Panc1 (cell line): ENCODE measurements around the gene TMEM19.

Experiments
- CTCF ChIP-seq: fragments of 450-650 bp; IDR thresholded peaks from 2 replicates; pipeline ENCODE4 v1.5.1; 2017; ENCODE audit warnings: mild to moderate bottlenecking
- POLR2AphosphoS5 ChIP-seq: IDR thresholded peaks from 2 replicates; pipeline ENCODE4 v1.6.1; 2012; ENCODE audit warnings: mild to moderate bottlenecking, low read depth, low read length, moderate library complexity
- SIN3A ChIP-seq: IDR thresholded peaks from 2 replicates; pipeline ENCODE4 v1.6.1; 2012; ENCODE audit warnings: low read depth, mild to moderate bottlenecking, low read length, moderate library complexity, borderline replicate concordance; ENCODE audit not compliant: insufficient read depth
- TCF7L2 ChIP-seq: IDR thresholded peaks from 2 replicates; pipeline ENCODE4 v1.6.1; 2011; ENCODE audit warnings: mild to moderate bottlenecking, low read depth, low read length, inconsistent platforms
- TF ChIP-seq, protein P1 (sequence below), 2 experiments: IDR thresholded peaks; 2 replicates each; pipeline ENCODE4 v1.6.1; 2011 to 2012; ENCODE audit warnings: low read depth in 2 of 2, control low read depth in 1 of 2, low read length in 1 of 2, mild to moderate bottlenecking in 1 of 2, moderate library complexity in 1 of 2; ENCODE audit not compliant: insufficient read depth in 1 of 2

- TF ChIP-seq CTCF (no peak), POLR2AphosphoS5 (no peak), SIN3A (0 out of 2 replicates have a peak, but pooled peaks have one; percentile 10), TCF7L2 (no peak)
- TF ChIP-seq, protein P1, sequence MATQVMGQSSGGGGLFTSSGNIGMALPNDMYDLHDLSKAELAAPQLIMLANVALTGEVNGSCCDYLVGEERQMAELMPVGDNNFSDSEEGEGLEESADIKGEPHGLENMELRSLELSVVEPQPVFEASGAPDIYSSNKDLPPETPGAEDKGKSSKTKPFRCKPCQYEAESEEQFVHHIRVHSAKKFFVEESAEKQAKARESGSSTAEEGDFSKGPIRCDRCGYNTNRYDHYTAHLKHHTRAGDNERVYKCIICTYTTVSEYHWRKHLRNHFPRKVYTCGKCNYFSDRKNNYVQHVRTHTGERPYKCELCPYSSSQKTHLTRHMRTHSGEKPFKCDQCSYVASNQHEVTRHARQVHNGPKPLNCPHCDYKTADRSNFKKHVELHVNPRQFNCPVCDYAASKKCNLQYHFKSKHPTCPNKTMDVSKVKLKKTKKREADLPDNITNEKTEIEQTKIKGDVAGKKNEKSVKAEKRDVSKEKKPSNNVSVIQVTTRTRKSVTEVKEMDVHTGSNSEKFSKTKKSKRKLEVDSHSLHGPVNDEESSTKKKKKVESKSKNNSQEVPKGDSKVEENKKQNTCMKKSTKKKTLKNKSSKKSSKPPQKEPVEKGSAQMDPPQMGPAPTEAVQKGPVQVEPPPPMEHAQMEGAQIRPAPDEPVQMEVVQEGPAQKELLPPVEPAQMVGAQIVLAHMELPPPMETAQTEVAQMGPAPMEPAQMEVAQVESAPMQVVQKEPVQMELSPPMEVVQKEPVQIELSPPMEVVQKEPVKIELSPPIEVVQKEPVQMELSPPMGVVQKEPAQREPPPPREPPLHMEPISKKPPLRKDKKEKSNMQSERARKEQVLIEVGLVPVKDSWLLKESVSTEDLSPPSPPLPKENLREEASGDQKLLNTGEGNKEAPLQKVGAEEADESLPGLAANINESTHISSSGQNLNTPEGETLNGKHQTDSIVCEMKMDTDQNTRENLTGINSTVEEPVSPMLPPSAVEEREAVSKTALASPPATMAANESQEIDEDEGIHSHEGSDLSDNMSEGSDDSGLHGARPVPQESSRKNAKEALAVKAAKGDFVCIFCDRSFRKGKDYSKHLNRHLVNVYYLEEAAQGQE (IDR thresholded peaks at IDR 0.05; ENCODE audit: insufficient read depth in 1 of 2, low read depth in 2 of 2, low read length in 1 of 2): 0 out of 4 replicates have a peak, but pooled peaks of 1 of the 2 experiments have one; percentile 41
Measured at GRCh38 chr12:71664411-71665089, 21.3 kb upstream of the TMEM19 start.
